Measurements from ENCODE around the gene MS4A10.

- TF ChIP-seq ZNF512 (CRISPR knock-in tag; IDR thresholded peaks at IDR 0.05; ENCODE audit: borderline replicate concordance) (no peak), CTCF (IDR thresholded peaks at IDR 0.05) (no peak), ZNF317 (CRISPR knock-in tag; IDR thresholded peaks at IDR 0.05; ENCODE audit: borderline replicate concordance, low read depth) (no peak), CREB1 (CRISPR knock-in tag; IDR thresholded peaks at IDR 0.05) (no peak), ATF1 (CRISPR knock-in tag; IDR thresholded peaks at IDR 0.05) (no peak)
- TF ChIP-seq, protein P1, sequence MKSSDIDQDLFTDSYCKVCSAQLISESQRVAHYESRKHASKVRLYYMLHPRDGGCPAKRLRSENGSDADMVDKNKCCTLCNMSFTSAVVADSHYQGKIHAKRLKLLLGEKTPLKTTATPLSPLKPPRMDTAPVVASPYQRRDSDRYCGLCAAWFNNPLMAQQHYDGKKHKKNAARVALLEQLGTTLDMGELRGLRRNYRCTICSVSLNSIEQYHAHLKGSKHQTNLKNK (CRISPR knock-in tag; IDR thresholded peaks at IDR 0.05) = no peak
Measured at GRCh38 chr11:60777106-60777505, 8.0 kb upstream of the MS4A10 start.

Data from WTC11 (cell line).